Retinal pigment epithelial cell (primary cell): ENCODE measurements around the gene PTAFR.

ENCODE experiments used
- DNase-seq: peaks from one replicate; pipeline ENCODE4 v3.0.0-alpha.2; 2010; ENCODE audit warnings: low read depth
- H3K4me3 ChIP-seq: 2 replicates; pipeline ENCODE4 v1.5.1; 2011; ENCODE audit warnings: mild to moderate bottlenecking, low read length, control low read depth, moderate library complexity
- CTCF ChIP-seq: conservative IDR thresholded peaks from 2 replicates; pipeline ENCODE4 v1.5.1; 2011; ENCODE audit warnings: low read depth, low read length, control low read depth, inconsistent platforms

PTAFR gene

GRCh38 chr1:28161751-28162150 is 14.7 kb downstream of the PTAFR start:
- DNase-seq = no peak
- TF ChIP-seq CTCF = no peak
- no peak overlapping the region for H3K4me3 ChIP-seq

GRCh38 chr1:28160782-28161266 is 15.7 kb downstream of the PTAFR start:
- TF ChIP-seq CTCF = no peak
- no peak for DNase-seq
- H3K4me3 ChIP-seq = no peak overlapping the region

- TF ChIP-seq CTCF = no peak
- H3K4me3 ChIP-seq = no peak overlapping the region
- DNase-seq = no peak
These were observed 16.8 kb downstream of the PTAFR start for GRCh38 chr1:28159680-28160079.

- no peak overlapping the region for H3K4me3 ChIP-seq
- TF ChIP-seq CTCF = no peak
- DNase-seq = no peak
These were observed 17.2 kb downstream of the PTAFR start for GRCh38 chr1:28159243-28159642.

- no peak for TF ChIP-seq CTCF
- no peak for DNase-seq
- H3K4me3 ChIP-seq = no peak overlapping the region
These were observed 18.6 kb downstream of the PTAFR start for GRCh38 chr1:28157894-28158293.

- no peak for TF ChIP-seq CTCF
- no peak for DNase-seq
- no peak overlapping the region for H3K4me3 ChIP-seq
These were observed 19.7 kb downstream of the PTAFR start for GRCh38 chr1:28156821-28157220.

GRCh38 chr1:28155628-28156027 is 20.9 kb downstream of the PTAFR start:
- no peak overlapping the region for H3K4me3 ChIP-seq
- TF ChIP-seq CTCF = no peak
- no peak for DNase-seq
